Choroid plexus epithelial cell (primary cell): ENCODE measurements around the gene SLC7A8.

Experiments
- DNase-seq: peaks from one replicate; pipeline ENCODE4 v3.0.0-alpha.2; 2010; ENCODE audit warnings: low read depth
- H3K4me3 ChIP-seq: 2 replicates; pipeline ENCODE4 v1.5.1; 2011; ENCODE audit warnings: low read depth, mild to moderate bottlenecking, control low read depth, low read length, moderate library complexity
- TF ChIP-seq, protein P1 (sequence below): conservative IDR thresholded peaks from 2 replicates; pipeline ENCODE4 v1.5.1; 2011; ENCODE audit warnings: low read depth, mild to moderate bottlenecking, control low read depth, inconsistent platforms, low read length, moderate library complexity

SLC7A8 gene

DNA sequence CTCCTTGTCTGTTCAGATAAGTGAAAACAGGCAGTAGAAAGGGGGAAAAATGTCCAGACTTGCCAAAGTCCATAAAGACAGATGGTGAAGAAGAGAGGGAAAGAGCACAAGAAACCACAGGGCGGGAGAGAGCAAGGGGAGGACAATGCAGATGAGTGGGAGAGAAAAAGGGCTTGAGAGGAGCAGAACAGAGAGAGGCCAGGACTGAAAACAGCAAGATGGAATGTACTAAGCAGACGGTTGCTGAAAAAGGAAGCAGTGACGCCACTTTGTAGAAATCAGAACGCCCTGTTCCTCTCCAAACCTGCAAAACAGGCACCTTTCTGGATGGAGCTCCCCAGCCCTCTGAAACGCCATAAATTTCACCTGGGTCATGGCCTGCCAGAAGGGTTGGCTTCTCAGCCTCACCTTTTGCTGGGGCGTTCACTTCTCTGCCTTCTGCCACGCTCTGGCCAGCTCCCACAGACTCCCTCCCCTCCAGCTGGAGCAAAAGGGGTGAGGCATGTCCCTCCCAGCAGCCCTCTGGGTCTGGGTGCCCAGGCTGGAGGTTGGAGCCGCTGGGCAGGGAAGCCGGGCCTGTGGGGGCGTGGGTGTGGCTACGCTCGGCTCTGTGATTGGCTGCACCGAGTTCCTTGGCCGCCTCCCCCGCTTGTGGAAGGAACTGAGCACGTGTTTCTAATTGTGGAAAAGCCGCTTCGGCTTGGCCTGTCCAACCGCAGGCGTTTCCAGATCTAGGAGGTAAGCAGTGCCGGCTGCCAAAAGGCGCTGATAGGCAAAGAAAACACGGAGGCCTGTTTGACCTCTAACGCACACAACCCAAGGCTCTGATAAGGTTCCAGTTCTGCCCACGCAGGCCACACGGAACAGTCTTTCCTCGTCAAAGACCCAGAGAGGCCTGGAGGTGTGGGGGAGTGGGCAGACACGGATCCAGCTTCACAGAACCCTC is 29.3 kb downstream of the SLC7A8 start:
- peak overlapping the region; percentile 35 for H3K4me3 ChIP-seq
- TF ChIP-seq, protein P1, sequence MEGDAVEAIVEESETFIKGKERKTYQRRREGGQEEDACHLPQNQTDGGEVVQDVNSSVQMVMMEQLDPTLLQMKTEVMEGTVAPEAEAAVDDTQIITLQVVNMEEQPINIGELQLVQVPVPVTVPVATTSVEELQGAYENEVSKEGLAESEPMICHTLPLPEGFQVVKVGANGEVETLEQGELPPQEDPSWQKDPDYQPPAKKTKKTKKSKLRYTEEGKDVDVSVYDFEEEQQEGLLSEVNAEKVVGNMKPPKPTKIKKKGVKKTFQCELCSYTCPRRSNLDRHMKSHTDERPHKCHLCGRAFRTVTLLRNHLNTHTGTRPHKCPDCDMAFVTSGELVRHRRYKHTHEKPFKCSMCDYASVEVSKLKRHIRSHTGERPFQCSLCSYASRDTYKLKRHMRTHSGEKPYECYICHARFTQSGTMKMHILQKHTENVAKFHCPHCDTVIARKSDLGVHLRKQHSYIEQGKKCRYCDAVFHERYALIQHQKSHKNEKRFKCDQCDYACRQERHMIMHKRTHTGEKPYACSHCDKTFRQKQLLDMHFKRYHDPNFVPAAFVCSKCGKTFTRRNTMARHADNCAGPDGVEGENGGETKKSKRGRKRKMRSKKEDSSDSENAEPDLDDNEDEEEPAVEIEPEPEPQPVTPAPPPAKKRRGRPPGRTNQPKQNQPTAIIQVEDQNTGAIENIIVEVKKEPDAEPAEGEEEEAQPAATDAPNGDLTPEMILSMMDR: no peak
- DNase-seq: peak; percentile 75

DNA sequence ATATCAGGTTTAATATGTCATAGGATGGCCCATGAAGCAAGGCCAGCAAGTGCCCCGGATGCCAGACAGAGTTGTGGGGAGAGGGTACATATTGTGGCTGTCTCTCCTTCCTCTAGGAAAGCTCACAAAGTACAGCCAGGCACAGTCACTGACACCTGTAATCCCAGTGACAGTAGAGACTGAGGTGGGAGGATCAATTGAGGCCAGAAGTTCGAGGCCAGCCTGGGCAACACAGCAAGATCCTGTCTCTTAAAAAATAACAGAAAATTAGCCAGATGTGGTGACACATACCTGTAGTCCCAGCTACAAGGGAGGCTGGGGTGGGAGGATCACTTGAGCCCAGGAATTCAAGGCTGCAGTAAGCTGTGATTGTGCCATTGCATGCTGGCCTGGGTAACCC is 32.1 kb downstream of the SLC7A8 start:
- TF ChIP-seq, protein P1: no peak
- no peak for DNase-seq
- H3K4me3 ChIP-seq: no peak overlapping the region

DNA sequence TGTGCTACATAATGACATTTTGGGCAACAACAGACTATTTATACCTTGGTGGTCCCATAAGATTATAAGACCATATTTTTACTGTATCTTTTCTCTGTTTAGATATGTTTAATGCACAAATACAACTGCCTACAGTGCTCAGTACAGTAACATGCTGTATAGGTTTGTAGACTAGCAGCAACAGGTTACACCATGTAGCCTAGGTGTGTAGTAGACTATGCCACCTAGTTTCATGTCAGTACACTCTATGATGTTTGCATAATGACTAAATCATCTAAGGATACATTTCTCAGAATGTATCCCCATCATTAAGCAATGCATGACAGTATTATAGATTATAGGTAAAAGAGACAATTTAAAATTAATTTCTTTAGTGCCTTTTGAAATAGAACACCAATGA is 33.7 kb downstream of the SLC7A8 start:
- TF ChIP-seq, protein P1: no peak
- no peak for DNase-seq
- H3K4me3 ChIP-seq: no peak overlapping the region

DNA sequence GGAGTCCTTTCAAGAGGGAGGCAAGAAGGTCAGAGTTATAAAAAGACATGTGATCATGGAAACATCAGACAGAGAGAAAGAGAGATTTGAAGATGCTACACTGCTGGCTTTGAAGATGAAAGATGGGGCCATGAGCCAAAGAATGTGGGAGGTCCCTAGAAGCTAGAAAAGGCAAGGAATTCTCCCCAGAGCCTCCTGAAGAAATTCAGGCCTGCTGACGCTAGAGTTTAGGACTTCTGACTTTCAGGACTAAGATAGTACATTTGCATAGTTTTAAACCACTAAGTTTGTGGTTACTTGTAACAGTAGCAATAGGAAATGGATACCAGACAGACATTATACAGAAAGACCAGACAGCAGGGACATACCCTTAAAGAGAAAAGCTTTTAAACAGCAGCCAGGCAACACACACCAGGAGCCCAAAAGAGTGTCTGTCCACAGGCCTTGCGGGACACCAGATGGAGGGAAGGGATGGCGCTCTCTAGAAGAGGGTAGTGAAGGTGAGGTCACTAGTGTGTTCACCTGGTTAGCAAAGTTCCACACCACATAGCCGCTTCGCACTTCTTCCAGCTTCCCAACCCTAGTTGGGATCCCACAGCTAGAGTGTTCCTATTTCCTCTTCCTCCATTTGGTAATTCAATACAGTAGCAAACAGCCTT is 34.7 kb downstream of the SLC7A8 start:
- H3K4me3 ChIP-seq: no peak overlapping the region
- TF ChIP-seq, protein P1: no peak
- DNase-seq: no peak

DNA sequence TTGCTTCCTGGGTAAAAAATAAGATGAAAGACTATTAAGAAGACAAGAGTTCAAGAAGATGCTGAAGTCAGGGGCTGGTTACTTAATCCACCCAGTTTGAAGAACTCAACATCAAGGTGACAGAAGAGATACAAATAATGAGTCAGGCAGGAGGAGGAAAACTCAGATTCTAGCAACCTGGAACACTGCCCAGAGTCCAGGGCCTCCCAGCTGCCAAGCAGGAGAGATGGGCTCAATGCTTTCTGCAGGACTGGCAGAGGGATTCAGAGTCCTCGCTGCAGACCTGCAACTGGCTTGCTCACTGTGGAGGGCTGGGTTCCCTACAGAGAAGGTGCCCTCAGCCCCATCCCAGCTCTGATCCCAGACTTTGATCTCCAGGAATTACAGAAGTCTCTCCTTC is 35.8 kb downstream of the SLC7A8 start:
- DNase-seq: peak; percentile 46
- TF ChIP-seq, protein P1: no peak

DNA sequence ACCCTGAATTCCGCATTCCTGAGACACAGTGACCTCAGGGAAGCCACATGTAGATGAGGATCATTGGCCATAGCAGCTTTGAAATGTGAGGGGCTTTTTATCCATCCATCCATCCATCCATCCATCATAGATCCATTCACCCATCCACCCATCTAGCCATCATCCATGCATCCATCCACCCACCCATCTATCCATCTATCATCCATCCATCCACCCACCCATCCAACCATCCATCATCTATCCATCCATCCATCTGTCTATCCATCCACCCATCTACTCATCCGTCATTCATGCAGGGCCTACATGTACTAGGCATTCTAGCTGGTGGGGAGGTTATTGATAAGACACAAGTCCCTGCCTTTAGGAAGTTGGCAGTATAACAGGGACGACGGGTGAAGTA is 36.5 kb downstream of the SLC7A8 start:
- no peak for DNase-seq
- TF ChIP-seq, protein P1: no peak
- H3K4me3 ChIP-seq: no peak overlapping the region

More for the DNA sequence above, 35.8 kb downstream of the SLC7A8 start:
- no peak overlapping the region for H3K4me3 ChIP-seq
